ENCODE data around the gene OSBPL9.

GRCh38 chr1:51656374-51656773 is 39.5 kb downstream of the OSBPL9 start:
- TF ChIP-seq CTCF (IDR thresholded peaks at IDR 0.05 in 2 of 3, conservative IDR thresholded peaks at IDR 0.05 in 1 of 3; ENCODE audit: borderline replicate concordance in 1 of 3, insufficient read depth in 1 of 3, low read depth in 2 of 3, low read length in 2 of 3) (no peak), POLR2AphosphoS5 (IDR thresholded peaks at IDR 0.05; ENCODE audit: low read depth, low read length) (no peak), YY1 (IDR thresholded peaks at IDR 0.05; ENCODE audit: extremely low read depth, insufficient replicate concordance, low read depth, low read length) (no peak), POLR2A (IDR thresholded peaks at IDR 0.05; ENCODE audit: borderline replicate concordance, extremely low read depth, insufficient read depth, insufficient read length) (no peak), ZNF274 (IDR thresholded peaks at IDR 0.05; ENCODE audit: low read depth, low read length) (no peak), JUND (IDR thresholded peaks at IDR 0.05) (no peak), REST (IDR thresholded peaks at IDR 0.05; ENCODE audit: low read depth) (no peak), ZBTB33 (IDR thresholded peaks at IDR 0.05; ENCODE audit: extremely low read depth, insufficient replicate concordance, low read length) (no peak), ATF3 (IDR thresholded peaks at IDR 0.05) (no peak), EZH2 (IDR thresholded peaks at IDR 0.05) (no peak), EZH2phosphoT487 (IDR thresholded peaks at IDR 0.05; ENCODE audit: borderline replicate concordance) (no peak), RAD21 (IDR thresholded peaks at IDR 0.05; ENCODE audit: low read depth) (no peak)
